ENCODE data around the gene RDM1. TPM values are rescaled to one million over a fixed set of nuclear protein-coding genes. Genes with fewer than 3 reads are reported as not detected.
A peak's percentile ranks its signal among the peaks of the same experiment; 100 is the strongest.

Gene RDM1
- total and polyA plus RNA-seq, 2 of the 4 experiments (the other 2 are of a cell fraction): 0.18 TPM; not detected in 1

- Histone ChIP-seq H3K79me1 (ENCODE audit: low read depth in 1 of 2, low read length in 2 of 2) (no peaks in the 10 kb centered on the region), H2BK5ac (ENCODE audit: low read depth, low read length, poor library complexity, severe bottlenecking) (no peak overlapping the region), H3K27ac (ENCODE audit: insufficient read depth, low read length) (no peak overlapping the region), H3K9me3 (ENCODE audit: control insufficient read depth, insufficient read depth, low read length) (no peaks in the 10 kb centered on the region), H3K36me3 (ENCODE audit: control insufficient read depth, insufficient read depth, low read length) (no peaks in the 10 kb centered on the region), H3K9ac (ENCODE audit: low read depth, low read length) (no peak overlapping the region), H2AFZ (replicated peaks; ENCODE audit: low read length, poor library complexity) (peak overlapping the region; percentile 72), H4K5ac (ENCODE audit: low read depth, low read length) (no peak overlapping the region), H4K91ac (ENCODE audit: insufficient read depth, low read depth, low read length) (no peak overlapping the region), H2BK15ac (ENCODE audit: low read depth, low read length) (no peak overlapping the region), H4K20me1 (ENCODE audit: insufficient read depth, low read length) (no peaks in the 10 kb centered on the region), H3K9me1 (ENCODE audit: insufficient read depth, low read length) (0 out of 2 replicates have a peak, but pooled peaks cover 3% of the 10 kb centered on the region), H2AK9ac (replicated peaks; ENCODE audit: low read depth, low read length, poor library complexity) (no peak overlapping the region), H2AK5ac (ENCODE audit: low read depth, low read length) (no peak overlapping the region), H3K14ac (replicated peaks; ENCODE audit: low read depth, low read length) (no peak overlapping the region), H3K4me2 (ENCODE audit: low read depth, low read length) (no peak overlapping the region), H4K8ac (ENCODE audit: low read depth in 2 of 2, low read length in 2 of 2) (no peak overlapping the region), H3K18ac (ENCODE audit: low read depth, low read length) (no peak overlapping the region), H3K4me3 (ENCODE audit: insufficient read depth, low read depth, low read length) (no peak overlapping the region), H2BK120ac (ENCODE audit: low read depth, low read length) (no peak overlapping the region), H3K56ac (ENCODE audit: extremely low read depth, insufficient read depth, low read length) (no peak overlapping the region), H3K4ac (ENCODE audit: low read depth, low read length) (no peak overlapping the region), H2BK20ac (ENCODE audit: low read depth, low read length) (no peak overlapping the region), H3K23ac (ENCODE audit: low read depth, low read length) (no peak overlapping the region), H3K4me1 (ENCODE audit: control insufficient read depth, insufficient read depth, low read length) (no peaks in the 10 kb centered on the region), H3K27me3 (ENCODE audit: control insufficient read depth, insufficient read depth, low read length) (peaks cover 3% of the 10 kb centered on the region)
- 17% methylated on average over 2 of the region's 6 CpGs; no CpG with 5 or more reads in 1 of the 2 experiments for WGBS, 2 experiments (ENCODE audit: extremely low coverage in 2 of 2, insufficient read length in 1 of 2)
- dilution Hi-C loops (cut with HindIII; ENCODE audit: low sequenced_read_pairs, unreplicated experiment): no loop called here
- BruUV-seq (replicated peaks): no TSS peak
- ChIA-PET POLR2A (ENCODE audit: unreplicated experiment) (no interaction called here), CTCF (interaction anchor here (1.0 kb wide), 1 partner anchor 14 kb away, joined by 3 read pairs; no protein-coding TSS in a partner anchor)
- in situ Hi-C loops (cut with MboI; ENCODE audit: low sequenced_read_pairs): no loop called here
- TF ChIP-seq USF2 (IDR thresholded peaks at IDR 0.05; ENCODE audit: low read depth, low read length) (no peak), FOS (IDR thresholded peaks at IDR 0.05; ENCODE audit: low read depth, low read length) (no peak), MAZ (IDR thresholded peaks at IDR 0.05; ENCODE audit: borderline replicate concordance, low read depth, low read length) (no peak), RFX5 (IDR thresholded peaks at IDR 0.05; ENCODE audit: low read depth, low read length) (no peak), RAD21 (IDR thresholded peaks at IDR 0.05; ENCODE audit: low read length) (no peak)
- DNase-seq (peak; percentile 27), ATAC-seq (ENCODE audit: low read depth) (no peak)
- intact Hi-C loops (cut with micrococcal nuclease): no loop called here
Measured at GRCh38 chr17:35931794-35932425, 1.3 kb upstream of the RDM1 start.
